Kidney epithelial cell (primary cell): ENCODE measurements around the gene NPDC1. TPM values are rescaled to one million over a fixed set of nuclear protein-coding genes. Genes with fewer than 3 reads are reported as not detected.

Experiments
- DNase-seq: peaks from one replicate; pipeline ENCODE4 v3.0.0-alpha.2; 2010; ENCODE audit warnings: low read depth
- H3K27me3 ChIP-seq: 2 replicates; pipeline ENCODE4 v1.6.0; 2011; ENCODE audit warnings: low read length; ENCODE audit not compliant: control insufficient read depth, insufficient read depth
- H3K36me3 ChIP-seq: 2 replicates; pipeline ENCODE4 v1.5.1; 2011; ENCODE audit warnings: low read length; ENCODE audit not compliant: control insufficient read depth, insufficient read depth
- H3K4me3 ChIP-seq: 2 replicates; pipeline ENCODE4 v1.5.1; 2011; ENCODE audit warnings: low read depth, mild to moderate bottlenecking, control low read depth, low read length
- total RNA-seq: library from RNA; depleted of rRNA; stranded (reverse); fragments of >200 nt; gene quantifications from 2 replicates; pipeline ENCODE4 v1.2.3, GENCODE V29; 2015
- TF ChIP-seq, protein P1 (sequence below): IDR thresholded peaks from 2 replicates; pipeline ENCODE4 v1.5.1; 2011; ENCODE audit warnings: mild to moderate bottlenecking, moderate library complexity, low read length, control low read depth, inconsistent platforms; ENCODE audit not compliant: insufficient read depth, poor library complexity, severe bottlenecking

Gene NPDC1
- total RNA-seq, 1 donor from 2014 or later = 58.3 TPM

DNA sequence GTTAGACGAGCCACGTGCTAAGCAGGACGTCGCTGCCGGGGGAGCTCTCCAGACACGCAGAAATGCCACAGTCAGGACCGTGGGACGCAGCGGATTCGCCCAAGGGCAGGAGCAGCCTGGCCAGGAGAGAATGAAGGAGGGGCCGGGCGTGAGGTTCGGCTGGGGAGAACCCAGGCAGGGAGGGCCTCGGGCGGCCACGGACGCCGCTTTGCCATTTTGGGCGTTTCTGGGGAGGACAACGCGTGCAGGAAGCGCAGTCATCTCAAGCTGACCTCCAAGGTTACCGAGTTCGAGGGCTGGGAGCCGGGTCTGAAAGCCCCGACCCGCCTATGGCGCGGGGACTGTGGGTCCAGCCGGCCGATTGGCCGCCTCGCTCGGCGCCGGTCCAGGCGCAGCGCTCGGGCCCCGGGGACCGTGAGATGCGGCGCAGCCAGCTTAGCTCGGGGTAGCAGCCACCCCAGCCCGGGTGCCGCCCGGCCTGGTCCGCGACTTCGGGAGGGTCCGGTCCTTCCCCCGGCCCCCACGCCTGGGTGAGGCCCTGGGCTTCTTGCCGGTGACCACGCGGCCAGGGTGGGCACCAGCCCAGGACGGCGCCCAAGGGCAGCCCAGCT lies 40.0 kb upstream of the NPDC1 start:
- no peak for DNase-seq

GRCh38 chr9:137084526-137084925 lies 38.5 kb upstream of the NPDC1 start:
- H3K36me3 ChIP-seq = peaks cover 4% of the 10 kb centered on the region
- no peak overlapping the region for H3K4me3 ChIP-seq
- DNase-seq = no peak
- H3K27me3 ChIP-seq = no peaks in the 10 kb centered on the region
- TF ChIP-seq, protein P1, sequence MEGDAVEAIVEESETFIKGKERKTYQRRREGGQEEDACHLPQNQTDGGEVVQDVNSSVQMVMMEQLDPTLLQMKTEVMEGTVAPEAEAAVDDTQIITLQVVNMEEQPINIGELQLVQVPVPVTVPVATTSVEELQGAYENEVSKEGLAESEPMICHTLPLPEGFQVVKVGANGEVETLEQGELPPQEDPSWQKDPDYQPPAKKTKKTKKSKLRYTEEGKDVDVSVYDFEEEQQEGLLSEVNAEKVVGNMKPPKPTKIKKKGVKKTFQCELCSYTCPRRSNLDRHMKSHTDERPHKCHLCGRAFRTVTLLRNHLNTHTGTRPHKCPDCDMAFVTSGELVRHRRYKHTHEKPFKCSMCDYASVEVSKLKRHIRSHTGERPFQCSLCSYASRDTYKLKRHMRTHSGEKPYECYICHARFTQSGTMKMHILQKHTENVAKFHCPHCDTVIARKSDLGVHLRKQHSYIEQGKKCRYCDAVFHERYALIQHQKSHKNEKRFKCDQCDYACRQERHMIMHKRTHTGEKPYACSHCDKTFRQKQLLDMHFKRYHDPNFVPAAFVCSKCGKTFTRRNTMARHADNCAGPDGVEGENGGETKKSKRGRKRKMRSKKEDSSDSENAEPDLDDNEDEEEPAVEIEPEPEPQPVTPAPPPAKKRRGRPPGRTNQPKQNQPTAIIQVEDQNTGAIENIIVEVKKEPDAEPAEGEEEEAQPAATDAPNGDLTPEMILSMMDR = no peak

More for the DNA sequence above, 40.0 kb upstream of the NPDC1 start:
- Histone ChIP-seq H3K4me3 (peak overlapping the region; percentile 75), H3K36me3 (peaks cover 3% of the 10 kb centered on the region), H3K27me3 (no peaks in the 10 kb centered on the region)
- TF ChIP-seq, protein P1 = no peak

DNA sequence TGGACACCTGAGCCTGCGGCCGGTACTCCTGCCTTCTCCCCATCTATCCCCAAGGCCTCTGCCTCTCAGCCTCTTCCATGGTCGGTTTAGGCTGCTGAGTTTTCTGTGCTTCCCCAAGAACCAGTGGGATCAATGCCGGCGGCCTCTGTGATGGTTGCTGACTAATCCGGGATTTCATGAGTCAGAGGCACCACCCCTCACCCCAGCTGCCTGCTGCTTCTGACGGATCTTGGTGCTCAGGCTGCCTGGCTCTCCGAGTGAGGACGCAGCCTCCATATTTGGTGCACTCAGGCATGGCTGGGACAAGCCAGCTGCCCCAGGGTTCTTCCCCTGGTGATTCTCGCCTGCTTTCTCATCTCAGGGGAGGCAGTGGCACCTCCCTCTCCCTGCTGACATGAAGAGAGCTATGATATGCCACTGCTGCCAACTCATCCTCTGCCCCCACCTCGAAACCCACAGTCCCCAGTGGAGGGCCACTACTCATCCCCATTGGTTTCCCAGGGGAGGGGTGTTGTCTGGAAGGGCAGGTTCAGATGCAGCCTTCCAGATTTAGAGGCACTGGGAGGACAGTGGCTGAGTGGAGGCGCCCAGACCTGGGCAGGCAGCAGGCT lies 37.5 kb upstream of the NPDC1 start:
- peaks cover 2% of the 10 kb centered on the region for H3K27me3 ChIP-seq
- TF ChIP-seq, protein P1 = no peak
- H3K4me3 ChIP-seq = no peak overlapping the region
- peak; percentile 96 for DNase-seq
- peaks cover 4% of the 10 kb centered on the region for H3K36me3 ChIP-seq

- no peak overlapping the region for H3K4me3 ChIP-seq
- H3K36me3 ChIP-seq = peaks cover 4% of the 10 kb centered on the region
- TF ChIP-seq, protein P1 = no peak
- no peak for DNase-seq
- H3K27me3 ChIP-seq = peaks cover 6% of the 10 kb centered on the region
Measured at GRCh38 chr9:137082925-137083290, 36.9 kb upstream of the NPDC1 start.

DNA sequence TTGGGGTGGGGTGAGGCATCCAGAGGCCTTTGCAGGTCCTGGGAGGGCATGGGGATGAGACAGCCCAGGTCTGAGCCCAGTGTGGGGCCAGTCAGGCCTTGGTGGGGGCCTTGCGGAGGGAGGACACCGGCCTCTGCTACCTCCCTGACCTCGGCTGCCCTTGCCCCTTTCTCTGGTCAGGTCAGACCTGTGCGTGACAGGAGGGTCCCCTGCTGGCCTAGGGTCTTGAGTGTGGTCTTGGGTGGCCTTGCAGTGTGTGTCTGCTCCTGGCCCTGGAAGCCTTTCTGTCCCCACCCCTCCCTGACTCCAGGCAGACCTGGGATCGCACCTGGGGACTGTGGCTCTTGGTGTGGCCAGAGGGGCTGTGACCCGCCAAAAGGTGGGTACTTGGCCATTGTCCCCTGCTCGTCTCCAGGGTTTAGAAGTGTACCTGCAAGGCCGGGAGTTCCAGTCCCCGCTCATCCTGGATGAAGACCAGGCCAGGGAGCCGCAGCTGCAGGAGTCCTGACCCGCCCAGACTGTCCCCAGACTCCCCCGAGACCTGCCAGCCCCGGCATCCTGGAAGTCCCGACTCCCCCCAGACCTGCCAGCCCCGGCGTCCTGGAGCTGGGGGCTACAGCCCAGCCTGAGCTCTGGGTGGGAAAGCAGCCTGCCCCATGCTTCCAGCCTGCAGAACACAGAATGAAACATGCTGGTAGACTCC lies 36.4 kb upstream of the NPDC1 start:
- TF ChIP-seq, protein P1 = no peak
- no peak for DNase-seq
- peaks cover 6% of the 10 kb centered on the region for H3K27me3 ChIP-seq
- H3K4me3 ChIP-seq = no peak overlapping the region
- H3K36me3 ChIP-seq = peaks cover 4% of the 10 kb centered on the region
